Endothelial cell of umbilical vein (primary cell): ENCODE data around the gene NR2F6. TPM values are rescaled to one million over a fixed set of nuclear protein-coding genes. Genes with fewer than 3 reads are reported as not detected.

Source experiments
- BruUV-seq: library from RNA; stranded (reverse); fragments of 400-500 nt; replicated peaks from 2 replicates; lab custom pipeline; 2021; lab: Mats Ljungman, UMichigan
- CTCF ChIA-PET: fragments of 300-600, 350-600 bp; sonication (Branson Sonifier 250); formaldehyde crosslinking; loops from one replicate; lab custom pipeline; 2021; ENCODE audit warnings: antibody characterized with exemption, inconsistent platforms; lab: Charles Lee
- POLR2A ChIA-PET: fragments of 300-600, 350-600 bp; sonication (Branson Sonifier 250); formaldehyde crosslinking; loops from one replicate; lab custom pipeline; 2021; ENCODE audit warnings: antibody characterized with exemption, inconsistent platforms; lab: Charles Lee
- DNase-seq: peaks from one replicate; pipeline ENCODE4 v3.0.0-alpha.2; 2011; ENCODE audit warnings: low read depth, low spot score
- FAIRE-seq: peaks from 2 replicates; lab custom pipeline; 2011; peaks lifted over from hg19 to GRCh38; lab: Jason Lieb, UNC
- H2AFZ ChIP-seq: 2 replicates; pipeline ENCODE4 v1.6.0; 2012; ENCODE audit warnings: low read depth, low read length, control low read depth, inconsistent platforms
- H3K27ac ChIP-seq: 2 replicates; pipeline ENCODE4 v1.5.1; 2011; ENCODE audit warnings: low read depth, mild to moderate bottlenecking, control low read depth, low read length, moderate library complexity; ENCODE audit not compliant: insufficient read depth
- H3K27me3 ChIP-seq, 2 experiments: 2 replicates each; pipeline versions ENCODE4 v1.6.0 to v1.6.1; 2011; ENCODE audit warnings: low read length in 2 of 2, mixed read lengths in 1 of 2; ENCODE audit not compliant: control insufficient read depth in 2 of 2, insufficient read depth in 2 of 2
- H3K36me3 ChIP-seq, 2 experiments: 2 replicates in 1 of 2; 3 replicates in 1 of 2; pipeline ENCODE4 v1.5.1; 2011; ENCODE audit warnings: low read length in 2 of 2, mild to moderate bottlenecking in 1 of 2, moderate library complexity in 1 of 2; ENCODE audit not compliant: control insufficient read depth in 2 of 2, insufficient read depth in 2 of 2; ENCODE audit errors: extremely low read depth in 1 of 2
- H3K4me1 ChIP-seq: 3 replicates; pipeline ENCODE4 v1.5.1; 2011; ENCODE audit warnings: mild to moderate bottlenecking, low read length; ENCODE audit not compliant: control insufficient read depth, insufficient read depth; ENCODE audit errors: extremely low read depth
- H3K4me2 ChIP-seq: 2 replicates; pipeline ENCODE4 v1.6.1; 2011; ENCODE audit warnings: low read length, control low read depth, mixed read lengths; ENCODE audit not compliant: insufficient read depth
- H3K4me3 ChIP-seq, 3 experiments: fragments of 200-600 bp in 1 of 3; sonication (generic), shearing (Covaris generic) in 1 of 3; replicated peaks in 1 of 3; 2 replicates each; pipeline ENCODE4 v1.5.1; 2011 to 2016; ENCODE audit warnings: control low read depth in 3 of 3, low read length in 3 of 3, mild to moderate bottlenecking in 2 of 3, inconsistent platforms in 1 of 3, low read depth in 1 of 3, moderate library complexity in 1 of 3; ENCODE audit not compliant: insufficient read depth in 1 of 3
- H3K79me2 ChIP-seq: 2 replicates; pipeline ENCODE4 v1.6.0; 2012; ENCODE audit warnings: low read length, inconsistent platforms; ENCODE audit not compliant: control insufficient read depth, insufficient read depth
- H3K9ac ChIP-seq: replicated peaks from 2 replicates; pipeline ENCODE3; 2011; ENCODE audit warnings: low read length, control low read depth; ENCODE audit not compliant: insufficient read depth; ENCODE audit errors: extremely low read depth
- H3K9me1 ChIP-seq: replicated peaks from 3 replicates; pipeline ENCODE4 v1.6.0; 2011; ENCODE audit warnings: mild to moderate bottlenecking, low read length; ENCODE audit not compliant: control insufficient read depth, insufficient read depth; ENCODE audit errors: extremely low read depth
- H3K9me3 ChIP-seq: replicated peaks from 2 replicates; pipeline ENCODE4 v1.5.1; 2012; ENCODE audit warnings: low read length, inconsistent platforms; ENCODE audit not compliant: control insufficient read depth, insufficient read depth
- H4K20me1 ChIP-seq: replicated peaks from 2 replicates; pipeline ENCODE3; 2011; ENCODE audit warnings: mild to moderate bottlenecking, low read length; ENCODE audit not compliant: control insufficient read depth, insufficient read depth; ENCODE audit errors: extremely low read depth
- CTCF ChIP-seq, 2 donors: IDR thresholded peaks; 1 replicate in 1 of 2; 2 replicates in 1 of 2; pipeline ENCODE4 v1.5.1; 2011; ENCODE audit warnings: low read length in 2 of 2, mild to moderate bottlenecking in 2 of 2, moderate library complexity in 2 of 2, control low read depth in 1 of 2, inconsistent platforms in 1 of 2, low read depth in 1 of 2; ENCODE audit not compliant: insufficient read depth in 1 of 2; ENCODE audit errors: extremely low read depth in 1 of 2
- EZH2 ChIP-seq: IDR thresholded peaks from 2 replicates; pipeline ENCODE4 v1.6.1; 2012; ENCODE audit warnings: borderline replicate concordance, low read depth, mild to moderate bottlenecking, moderate library complexity, low read length, inconsistent platforms; ENCODE audit not compliant: severe bottlenecking
- FOS ChIP-seq: IDR thresholded peaks from 2 replicates; pipeline ENCODE4 v1.6.1; 2011; ENCODE audit warnings: mild to moderate bottlenecking, low read length, moderate library complexity, borderline replicate concordance; ENCODE audit not compliant: insufficient read depth
- GATA2 ChIP-seq: IDR thresholded peaks from 2 replicates; pipeline ENCODE4 v1.7.0; 2011; ENCODE audit warnings: low read depth, mild to moderate bottlenecking, moderate library complexity, mixed read lengths, low read length; ENCODE audit not compliant: insufficient read length, insufficient read depth
- dilution Hi-C: fragments of 300-500 bp; cut with MboI; formaldehyde crosslinking; loops from one replicate; pipeline ENCODE4 v1.15.0; 2019; ENCODE audit warnings: low sequenced_read_pairs; ENCODE audit not compliant: extremely low pct_ligation_motif_present
- intact Hi-C: fragments of 100-400 bp; cut with micrococcal nuclease; formaldehyde crosslinking; loops from one replicate; pipeline ENCODE4 v1.10.0; 2022
- polyA plus RNA-seq, 4 experiments: library from polyadenylated mRNA; depleted of rRNA in 3 of 4; stranded (reverse) in 3 of 4; unstranded in 1 of 4; fragments of >200 nt; gene quantifications; 2 replicates each; pipeline versions ENCODE4 v1.2.1 to v1.2.3, GENCODE V29; 2011 to 2012; ENCODE audit warnings: missing spikeins in 1 of 4
- total RNA-seq: library from RNA; stranded (reverse); gene quantifications from 2 replicates; pipeline ENCODE4 v1.2.3, GENCODE V29; 2021

NR2F6 gene
- total and polyA plus RNA-seq, 2 donors (not counting 3 experiments of a cell fraction or from before 2014, with no cell fraction given) = 36.1 to 38.9 TPM

DNA sequence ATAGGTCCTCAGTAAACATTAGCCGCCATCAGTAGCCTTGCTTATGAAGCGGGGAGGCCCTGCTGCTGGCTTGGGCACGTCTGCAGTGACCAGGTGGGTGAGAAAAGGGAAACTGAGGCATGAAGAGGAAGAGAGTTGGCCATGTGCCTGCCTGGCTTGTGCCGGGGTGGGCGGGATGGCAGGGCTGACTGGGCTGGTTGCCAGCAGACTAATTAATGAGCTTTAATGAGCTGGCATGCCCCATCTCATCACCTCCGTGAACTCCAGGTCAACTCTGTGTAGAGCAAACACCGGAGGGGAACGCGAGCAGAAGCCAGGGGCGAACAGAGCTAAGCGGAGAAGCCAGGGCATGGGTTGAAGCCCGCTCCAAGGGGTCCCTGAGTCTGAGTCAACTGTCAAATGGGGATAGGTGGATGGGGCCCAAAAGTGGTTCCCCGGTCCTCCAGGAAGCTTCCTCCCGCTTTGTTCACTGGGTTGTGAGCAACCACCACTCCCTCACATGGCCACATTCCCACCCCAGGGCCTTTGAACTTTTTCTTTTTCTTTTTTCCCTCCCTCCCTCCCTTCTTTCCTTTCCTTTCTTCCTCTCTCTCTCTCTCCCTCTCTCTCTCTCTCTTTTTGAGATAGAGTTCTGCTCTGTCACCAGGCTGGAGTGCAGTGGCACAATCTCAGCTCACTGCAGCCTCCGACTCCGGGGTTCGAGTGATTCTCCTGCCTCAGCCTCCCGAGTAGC lies 8.7 kb downstream of the NR2F6 start:
- H3K79me2 ChIP-seq = peaks cover 18% of the 10 kb centered on the region
- H3K9ac ChIP-seq = no peak overlapping the region
- H3K36me3 ChIP-seq = peaks cover 4 to 8% of the 10 kb centered on the region in 2 experiments
- H2AFZ ChIP-seq = no peak overlapping the region
- no peak for DNase-seq
- ChIA-PET CTCF (no interaction called here), POLR2A (no interaction called here)
- no peaks in the 10 kb centered on the region for H4K20me1 ChIP-seq
- H3K4me2 ChIP-seq = no peak overlapping the region
- no peaks in the 10 kb centered on the region for H3K27me3 ChIP-seq
- H3K9me1 ChIP-seq = no peaks in the 10 kb centered on the region
- dilution Hi-C loops (no loop called here), intact Hi-C loops (no loop called here)
- peaks cover 11% of the 10 kb centered on the region for H3K4me1 ChIP-seq
- no peak overlapping the region for H3K4me3 ChIP-seq
- TF ChIP-seq CTCF (IDR thresholded peaks at IDR 0.05; ENCODE audit: extremely low read depth in 1 of 2, insufficient read depth in 1 of 2, low read depth in 1 of 2, low read length in 2 of 2) = no peak
- no peak for TF ChIP-seq GATA2
- no peak for TF ChIP-seq FOS
- no peak for TF ChIP-seq EZH2
- no peak overlapping the region for H3K27ac ChIP-seq
- no peaks in the 10 kb centered on the region for H3K9me3 ChIP-seq
- FAIRE-seq = no peak
- BruUV-seq = no TSS peak
